Activated CD4-positive, alpha-beta T cell treated with anti-CD3 and anti-CD28 coated beads, Interleukin-10, Interleukin-2, amounts not matched to agents 100 ng/mL and 50 ng/mL, durations not matched to agents 16 hours and 8 hours (primary cell): Measurements from ENCODE around the gene CAMSAP2.
A peak's percentile ranks its signal among the peaks of the same experiment; 100 is the strongest.
"Not testable (repeated sequence)": the region's sequence is repeated elsewhere in the genome, so short reads cannot be mapped to it uniquely, and the experiment has no call there.

Experiments
- DNase-seq: peaks from one replicate; pipeline ENCODE4 v3.0.0-alpha.2; 2020

Gene CAMSAP2

GRCh38 chr1:200739702-200740570, 1.2 kb downstream of the CAMSAP2 start:
- DNase-seq, result no peak

GRCh38 chr1:200740571-200741208, 2.0 kb downstream of the CAMSAP2 start:
- no peak for DNase-seq

GRCh38 chr1:200741551-200742207, 3.0 kb downstream of the CAMSAP2 start:
- DNase-seq, result peak; percentile 47

- DNase-seq, result no peak
Measured at GRCh38 chr1:200744143-200744542, 5.5 kb downstream of the CAMSAP2 start.

- no peak for DNase-seq
Measured at GRCh38 chr1:200749090-200749489, 10.4 kb downstream of the CAMSAP2 start.

GRCh38 chr1:200750749-200751148, 12.1 kb downstream of the CAMSAP2 start:
- DNase-seq, result not testable (repeated sequence)

GRCh38 chr1:200751717-200752116, 13.0 kb downstream of the CAMSAP2 start:
- DNase-seq, result peak; percentile 79

- no peak for DNase-seq
Measured at GRCh38 chr1:200753650-200754198, 15.0 kb downstream of the CAMSAP2 start.

- DNase-seq, result no peak
Measured at GRCh38 chr1:200755456-200755855, 16.8 kb downstream of the CAMSAP2 start.

GRCh38 chr1:200762089-200762488, 23.4 kb downstream of the CAMSAP2 start:
- no peak for DNase-seq

- no peak for DNase-seq
Measured at GRCh38 chr1:200767321-200767720, 28.6 kb downstream of the CAMSAP2 start.

- DNase-seq, result no peak
Measured at GRCh38 chr1:200771625-200772555, 33.2 kb downstream of the CAMSAP2 start.

GRCh38 chr1:200774311-200774710, 35.6 kb downstream of the CAMSAP2 start:
- DNase-seq, result peak; percentile 2

GRCh38 chr1:200774735-200775444, 36.2 kb downstream of the CAMSAP2 start:
- DNase-seq, result peak; percentile 11

- DNase-seq, result no peak
Measured at GRCh38 chr1:200775850-200776249, 37.2 kb downstream of the CAMSAP2 start.

GRCh38 chr1:200776949-200777348, 38.3 kb downstream of the CAMSAP2 start:
- no peak for DNase-seq

- no peak for DNase-seq
Measured at GRCh38 chr1:200778766-200779165, 40.1 kb downstream of the CAMSAP2 start.

- DNase-seq, result no peak
Measured at GRCh38 chr1:200779326-200779725, 40.6 kb downstream of the CAMSAP2 start.

- no peak for DNase-seq
Measured at GRCh38 chr1:200780545-200781369, 42.1 kb downstream of the CAMSAP2 start.

- DNase-seq, result no peak
Measured at GRCh38 chr1:200783926-200784325, 45.2 kb downstream of the CAMSAP2 start.

GRCh38 chr1:200784576-200784975, 45.9 kb downstream of the CAMSAP2 start:
- DNase-seq, result no peak
